Measurements from ENCODE around the gene ACACB. TPM values are rescaled to one million over a fixed set of nuclear protein-coding genes. Genes with fewer than 3 reads are reported as not detected.

ACACB gene
- total and polyA plus RNA-seq, 2 donors = 2.0 to 9.5 TPM

- no peak overlapping the region for H3K27ac ChIP-seq (ENCODE audit: low read depth in 1 of 2, low read length in 1 of 2)
- no peaks in the 10 kb centered on the region for H3K9me3 ChIP-seq (ENCODE audit: control insufficient read depth in 2 of 2, insufficient read depth in 1 of 2, low read length in 1 of 2)
- H3K36me3 ChIP-seq (ENCODE audit: control insufficient read depth in 2 of 2, insufficient read depth in 2 of 2, low read length in 1 of 2) = peaks cover 2 to 19% of the 10 kb centered on the region in 2 donors
- DNase-seq (ENCODE audit: low read depth in 6 of 9, low spot score in 9 of 9) = no peak
- no peaks in the 10 kb centered on the region for H3K4me1 ChIP-seq (ENCODE audit: control insufficient read depth in 2 of 2, insufficient read depth in 2 of 2, low read length in 2 of 2)
- 98% methylated on average over 11 of the region's 11 CpGs for WGBS
- no peaks in the 10 kb centered on the region for H3K27me3 ChIP-seq (ENCODE audit: control insufficient read depth in 2 of 2, insufficient read depth in 1 of 2, low read length in 1 of 2)
- no peak overlapping the region for H3K4me3 ChIP-seq (ENCODE audit: low read length in 2 of 2)
Observed at GRCh38 chr12:109239691-109240090, 123.3 kb downstream of the ACACB start.

GRCh38 chr12:109240365-109240764 is 124.0 kb downstream of the ACACB start:
- no peaks in the 10 kb centered on the region for H3K4me1 ChIP-seq (ENCODE audit: control insufficient read depth in 2 of 2, insufficient read depth in 2 of 2, low read length in 2 of 2)
- DNase-seq (ENCODE audit: low read depth in 6 of 9, low spot score in 9 of 9) = no peak
- no peak overlapping the region for H3K4me3 ChIP-seq (ENCODE audit: low read length in 2 of 2)

GRCh38 chr12:109241936-109242335 is 125.5 kb downstream of the ACACB start:
- Histone ChIP-seq H3K9me3 (ENCODE audit: control insufficient read depth in 2 of 2, insufficient read depth in 1 of 2, low read length in 1 of 2) (no peaks in the 10 kb centered on the region), H3K4me1 (ENCODE audit: control insufficient read depth in 2 of 2, insufficient read depth in 2 of 2, low read length in 2 of 2) (no peaks in the 10 kb centered on the region), H3K4me3 (ENCODE audit: low read length in 2 of 2) (no peak overlapping the region), H3K27ac (ENCODE audit: low read depth in 1 of 2, low read length in 1 of 2) (no peak overlapping the region), H3K27me3 (ENCODE audit: control insufficient read depth in 2 of 2, insufficient read depth in 1 of 2, low read length in 1 of 2) (no peaks in the 10 kb centered on the region), H3K36me3 (ENCODE audit: control insufficient read depth in 2 of 2, insufficient read depth in 2 of 2, low read length in 1 of 2) (peaks cover 2 to 22% of the 10 kb centered on the region in 2 donors)
- 97% methylated on average over 5 of the region's 5 CpGs for WGBS
- DNase-seq (ENCODE audit: low read depth in 6 of 9, low spot score in 9 of 9) = no peak

More at GRCh38 chr12:109240365-109240764, 124.0 kb downstream of the ACACB start:
- Histone ChIP-seq H3K36me3 (ENCODE audit: control insufficient read depth in 2 of 2, insufficient read depth in 2 of 2, low read length in 1 of 2) (peaks cover 2 to 19% of the 10 kb centered on the region in 2 donors), H3K9me3 (ENCODE audit: control insufficient read depth in 2 of 2, insufficient read depth in 1 of 2, low read length in 1 of 2) (no peaks in the 10 kb centered on the region), H3K27me3 (ENCODE audit: control insufficient read depth in 2 of 2, insufficient read depth in 1 of 2, low read length in 1 of 2) (no peaks in the 10 kb centered on the region), H3K27ac (ENCODE audit: low read depth in 1 of 2, low read length in 1 of 2) (no peak overlapping the region)
- WGBS = 95% methylated on average over 2 of the region's 2 CpGs

GRCh38 chr12:109244073-109244472 is 127.7 kb downstream of the ACACB start:
- no peak for DNase-seq (ENCODE audit: low read depth in 6 of 9, low spot score in 9 of 9)
- Histone ChIP-seq H3K4me1 (ENCODE audit: control insufficient read depth in 2 of 2, insufficient read depth in 2 of 2, low read length in 2 of 2) (no peaks in the 10 kb centered on the region), H3K36me3 (ENCODE audit: control insufficient read depth in 2 of 2, insufficient read depth in 2 of 2, low read length in 1 of 2) (peaks cover 2 to 18% of the 10 kb centered on the region in 2 donors), H3K9me3 (ENCODE audit: control insufficient read depth in 2 of 2, insufficient read depth in 1 of 2, low read length in 1 of 2) (no peaks in the 10 kb centered on the region), H3K4me3 (ENCODE audit: low read length in 2 of 2) (no peak overlapping the region), H3K27ac (ENCODE audit: low read depth in 1 of 2, low read length in 1 of 2) (no peak overlapping the region), H3K27me3 (ENCODE audit: control insufficient read depth in 2 of 2, insufficient read depth in 1 of 2, low read length in 1 of 2) (no peaks in the 10 kb centered on the region)
- WGBS = 86% methylated on average over 5 of the region's 5 CpGs

- H3K27me3 ChIP-seq (ENCODE audit: control insufficient read depth in 2 of 2, insufficient read depth in 1 of 2, low read length in 1 of 2) = no peaks in the 10 kb centered on the region
- WGBS = 98% methylated on average over 15 of the region's 15 CpGs
- no peaks in the 10 kb centered on the region for H3K4me1 ChIP-seq (ENCODE audit: control insufficient read depth in 2 of 2, insufficient read depth in 2 of 2, low read length in 2 of 2)
- no peak overlapping the region for H3K27ac ChIP-seq (ENCODE audit: low read depth in 1 of 2, low read length in 1 of 2)
- no peak for DNase-seq (ENCODE audit: low read depth in 6 of 9, low spot score in 9 of 9)
- H3K4me3 ChIP-seq (ENCODE audit: low read length in 2 of 2) = no peak overlapping the region
- no peaks in the 10 kb centered on the region for H3K9me3 ChIP-seq (ENCODE audit: control insufficient read depth in 2 of 2, insufficient read depth in 1 of 2, low read length in 1 of 2)
- peaks cover 2 to 18% of the 10 kb centered on the region in 2 donors for H3K36me3 ChIP-seq (ENCODE audit: control insufficient read depth in 2 of 2, insufficient read depth in 2 of 2, low read length in 1 of 2)
Observed at GRCh38 chr12:109246221-109246620, 129.8 kb downstream of the ACACB start.

- Histone ChIP-seq H3K9me3 (ENCODE audit: control insufficient read depth in 2 of 2, insufficient read depth in 1 of 2, low read length in 1 of 2) (no peaks in the 10 kb centered on the region), H3K27me3 (ENCODE audit: control insufficient read depth in 2 of 2, insufficient read depth in 1 of 2, low read length in 1 of 2) (no peaks in the 10 kb centered on the region), H3K4me1 (ENCODE audit: control insufficient read depth in 2 of 2, insufficient read depth in 2 of 2, low read length in 2 of 2) (no peaks in the 10 kb centered on the region), H3K27ac (ENCODE audit: low read depth in 1 of 2, low read length in 1 of 2) (no peak overlapping the region), H3K36me3 (ENCODE audit: control insufficient read depth in 2 of 2, insufficient read depth in 2 of 2, low read length in 1 of 2) (peaks cover 0 to 7% of the 10 kb centered on the region in 2 donors), H3K4me3 (ENCODE audit: low read length in 2 of 2) (no peak overlapping the region)
- WGBS = 97% methylated on average over 9 of the region's 9 CpGs
- no peak for DNase-seq (ENCODE audit: low read depth in 6 of 9, low spot score in 9 of 9)
Observed at GRCh38 chr12:109247831-109248654, 131.7 kb downstream of the ACACB start.

- Histone ChIP-seq H3K4me1 (ENCODE audit: control insufficient read depth in 2 of 2, insufficient read depth in 2 of 2, low read length in 2 of 2) (no peaks in the 10 kb centered on the region), H3K27me3 (ENCODE audit: control insufficient read depth in 2 of 2, insufficient read depth in 1 of 2, low read length in 1 of 2) (no peaks in the 10 kb centered on the region), H3K36me3 (ENCODE audit: control insufficient read depth in 2 of 2, insufficient read depth in 2 of 2, low read length in 1 of 2) (peaks cover 0 to 5% of the 10 kb centered on the region in 2 donors), H3K4me3 (ENCODE audit: low read length in 2 of 2) (no peak overlapping the region), H3K27ac (ENCODE audit: low read depth in 1 of 2, low read length in 1 of 2) (no peak overlapping the region), H3K9me3 (ENCODE audit: control insufficient read depth in 2 of 2, insufficient read depth in 1 of 2, low read length in 1 of 2) (peaks cover 0 to 7% of the 10 kb centered on the region in 2 donors)
- peak in 1 of 9 donors; percentile 8 for DNase-seq (ENCODE audit: low read depth in 6 of 9, low spot score in 9 of 9)
- WGBS = 82% methylated on average over 1 of the region's 1 CpG
Observed at GRCh38 chr12:109250523-109250922, 134.1 kb downstream of the ACACB start.

GRCh38 chr12:109252799-109253198 is 136.4 kb downstream of the ACACB start:
- Histone ChIP-seq H3K27me3 (ENCODE audit: control insufficient read depth in 2 of 2, insufficient read depth in 1 of 2, low read length in 1 of 2) (no peaks in the 10 kb centered on the region), H3K27ac (ENCODE audit: low read depth in 1 of 2, low read length in 1 of 2) (no peak overlapping the region), H3K36me3 (ENCODE audit: control insufficient read depth in 2 of 2, insufficient read depth in 2 of 2, low read length in 1 of 2) (peaks cover 0 to 3% of the 10 kb centered on the region in 2 donors), H3K9me3 (ENCODE audit: control insufficient read depth in 2 of 2, insufficient read depth in 1 of 2, low read length in 1 of 2) (peaks cover 0 to 7% of the 10 kb centered on the region in 2 donors), H3K4me1 (ENCODE audit: control insufficient read depth in 2 of 2, insufficient read depth in 2 of 2, low read length in 2 of 2) (no peaks in the 10 kb centered on the region), H3K4me3 (ENCODE audit: low read length in 2 of 2) (no peak overlapping the region)
- WGBS = 95% methylated on average over 4 of the region's 4 CpGs
- no peak for DNase-seq (ENCODE audit: low read depth in 6 of 9, low spot score in 9 of 9)

GRCh38 chr12:109253913-109254544 is 137.6 kb downstream of the ACACB start:
- H3K4me3 ChIP-seq (ENCODE audit: low read length in 2 of 2) = no peak overlapping the region
- WGBS = 96% methylated on average over 7 of the region's 7 CpGs
- no peak for DNase-seq (ENCODE audit: low read depth in 6 of 9, low spot score in 9 of 9)
- H3K36me3 ChIP-seq (ENCODE audit: control insufficient read depth in 2 of 2, insufficient read depth in 2 of 2, low read length in 1 of 2) = peaks cover 0 to 3% of the 10 kb centered on the region in 2 donors
- no peaks in the 10 kb centered on the region for H3K27me3 ChIP-seq (ENCODE audit: control insufficient read depth in 2 of 2, insufficient read depth in 1 of 2, low read length in 1 of 2)
- H3K4me1 ChIP-seq (ENCODE audit: control insufficient read depth in 2 of 2, insufficient read depth in 2 of 2, low read length in 2 of 2) = no peaks in the 10 kb centered on the region
- H3K27ac ChIP-seq (ENCODE audit: low read depth in 1 of 2, low read length in 1 of 2) = no peak overlapping the region
- H3K9me3 ChIP-seq (ENCODE audit: control insufficient read depth in 2 of 2, insufficient read depth in 1 of 2, low read length in 1 of 2) = peaks cover 0 to 7% of the 10 kb centered on the region in 2 donors
